COR-L47 (cell line): ENCODE results near the gene MRAP.
A peak's percentile ranks its signal among the peaks of the same experiment; 100 is the strongest.

Experiments used
- DNase-seq: peaks from one replicate; lab custom pipeline; 2025; lab: John Stamatoyannopoulos, UW

MRAP gene

GRCh38 chr21:32349333-32349944 is 50.8 kb downstream of the MRAP start:
- DNase-seq: peak; percentile 36

GRCh38 chr21:32350211-32350980 is 51.7 kb downstream of the MRAP start:
- no peak for DNase-seq

DNA sequence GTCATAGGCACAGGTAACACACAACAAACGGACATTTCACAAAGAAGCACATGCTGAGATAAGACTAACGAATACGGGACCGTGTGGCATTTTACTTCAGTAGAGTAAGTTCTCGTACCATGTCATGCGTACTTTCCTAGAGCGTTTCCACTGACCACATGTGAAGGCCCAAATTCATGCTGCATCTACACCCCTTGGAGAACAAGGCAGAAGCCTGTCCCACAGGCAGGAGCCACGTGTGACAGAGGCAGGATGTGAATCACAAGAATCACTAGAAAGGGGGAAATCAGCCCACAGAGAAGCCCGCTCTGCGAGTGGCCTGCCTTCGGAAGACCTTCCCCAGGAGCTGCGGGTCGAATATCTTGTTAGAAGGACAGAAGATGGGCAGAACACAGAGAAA is 52.3 kb downstream of the MRAP start:
- no peak for DNase-seq

DNA sequence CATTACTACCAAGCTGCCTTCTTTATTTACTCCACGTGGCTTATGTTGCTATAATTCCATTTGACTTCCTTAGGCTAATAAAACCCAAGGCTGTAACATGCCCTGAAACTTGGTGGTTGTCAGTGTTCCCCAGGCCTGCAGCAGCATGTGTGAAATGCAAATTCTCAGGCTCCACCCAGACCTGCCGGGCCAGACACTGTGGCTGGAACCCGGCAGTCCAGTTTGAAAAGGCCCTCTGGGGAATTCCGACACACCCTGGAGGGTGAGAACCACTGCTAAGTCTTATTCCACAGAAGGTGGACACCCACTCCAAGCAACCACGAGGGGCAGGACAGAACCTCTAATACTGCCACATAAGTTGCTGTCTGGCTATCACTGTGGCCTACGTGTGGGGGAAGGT is 52.8 kb downstream of the MRAP start:
- no peak for DNase-seq

- no peak for DNase-seq
These were observed 53.9 kb downstream of the MRAP start for GRCh38 chr21:32352526-32352925.

DNA sequence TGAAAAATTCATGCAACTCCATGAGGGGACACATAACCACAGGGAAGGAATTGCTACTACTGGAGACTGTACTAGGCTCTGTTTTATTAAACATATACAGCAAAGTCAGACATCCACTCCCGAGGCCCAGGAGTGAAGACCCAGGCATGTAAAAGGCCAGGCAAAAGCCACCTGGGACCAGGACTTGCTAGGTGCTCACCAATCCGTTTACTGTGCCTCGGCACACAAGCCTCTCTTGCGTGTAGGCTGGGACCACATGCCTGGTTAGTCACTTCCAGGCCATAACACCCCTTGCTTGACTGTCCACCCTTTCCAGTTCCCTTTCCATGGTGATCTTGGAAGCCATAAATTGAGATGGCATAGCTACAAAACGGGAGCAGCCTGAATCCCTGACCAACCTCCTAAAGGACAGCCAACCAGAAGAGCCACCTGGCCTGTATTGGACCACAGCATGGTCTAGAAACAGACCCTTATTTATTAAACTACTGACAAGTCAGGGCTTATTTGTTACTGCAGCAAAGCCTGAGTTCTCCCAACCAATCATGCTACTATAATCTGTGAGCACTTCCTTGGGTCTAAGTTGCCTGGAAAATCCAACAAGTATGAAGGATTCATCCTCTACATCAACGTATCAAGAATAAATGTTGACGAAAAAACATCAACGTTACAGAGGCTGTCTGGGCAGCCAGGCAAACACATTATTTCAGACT is 54.5 kb downstream of the MRAP start:
- no peak for DNase-seq

GRCh38 chr21:32356874-32357395 is 58.3 kb downstream of the MRAP start:
- DNase-seq: no peak

- no peak for DNase-seq
These were observed 61.1 kb downstream of the MRAP start for GRCh38 chr21:32359719-32360260.

- peak; percentile 8 for DNase-seq
These were observed 61.8 kb downstream of the MRAP start for GRCh38 chr21:32360401-32360975.
